Peyer's patch (tissue), 4 donors: ENCODE data around the gene CDC42BPA.

Source experiments
- CTCF ChIP-seq, 6 experiments: fragments of 450-650 bp in 4 of 6; fragments of 200-600 bp in 2 of 6; sonication (generic) in 1 of 6; IDR thresholded peaks; one replicate each; pipeline ENCODE4 v1.5.1; 2017 to 2019; ENCODE audit warnings: antibody characterized with exemption in 6 of 6, mild to moderate bottlenecking in 3 of 6, moderate library complexity in 1 of 6
- POLR2A ChIP-seq, 2 donors: fragments of 450-650 bp; IDR thresholded peaks; one replicate each; pipeline ENCODE4 v1.5.1; 2017; ENCODE audit warnings: antibody characterized with exemption in 2 of 2, mild to moderate bottlenecking in 2 of 2, moderate library complexity in 2 of 2

GRCh38 chr1:227244339-227245118 lies 73.8 kb downstream of the CDC42BPA start:
- TF ChIP-seq POLR2A (IDR thresholded peaks at IDR 0.05) (no peak), CTCF (IDR thresholded peaks at IDR 0.05) (no peak)
